ENCODE results near the gene MUC5B. TPM values are rescaled to one million over a fixed set of nuclear protein-coding genes. Genes with fewer than 3 reads are reported as not detected.

Gene MUC5B
- total and polyA plus RNA-seq, 2 of the 13 experiments (the other 11 are each of a cell fraction or from before 2014, with no cell fraction given) = 0.01 TPM; not detected in 1

GRCh38 chr11:1274501-1274900, 51.6 kb downstream of the MUC5B start (continued):
- TF ChIP-seq, protein P1, sequence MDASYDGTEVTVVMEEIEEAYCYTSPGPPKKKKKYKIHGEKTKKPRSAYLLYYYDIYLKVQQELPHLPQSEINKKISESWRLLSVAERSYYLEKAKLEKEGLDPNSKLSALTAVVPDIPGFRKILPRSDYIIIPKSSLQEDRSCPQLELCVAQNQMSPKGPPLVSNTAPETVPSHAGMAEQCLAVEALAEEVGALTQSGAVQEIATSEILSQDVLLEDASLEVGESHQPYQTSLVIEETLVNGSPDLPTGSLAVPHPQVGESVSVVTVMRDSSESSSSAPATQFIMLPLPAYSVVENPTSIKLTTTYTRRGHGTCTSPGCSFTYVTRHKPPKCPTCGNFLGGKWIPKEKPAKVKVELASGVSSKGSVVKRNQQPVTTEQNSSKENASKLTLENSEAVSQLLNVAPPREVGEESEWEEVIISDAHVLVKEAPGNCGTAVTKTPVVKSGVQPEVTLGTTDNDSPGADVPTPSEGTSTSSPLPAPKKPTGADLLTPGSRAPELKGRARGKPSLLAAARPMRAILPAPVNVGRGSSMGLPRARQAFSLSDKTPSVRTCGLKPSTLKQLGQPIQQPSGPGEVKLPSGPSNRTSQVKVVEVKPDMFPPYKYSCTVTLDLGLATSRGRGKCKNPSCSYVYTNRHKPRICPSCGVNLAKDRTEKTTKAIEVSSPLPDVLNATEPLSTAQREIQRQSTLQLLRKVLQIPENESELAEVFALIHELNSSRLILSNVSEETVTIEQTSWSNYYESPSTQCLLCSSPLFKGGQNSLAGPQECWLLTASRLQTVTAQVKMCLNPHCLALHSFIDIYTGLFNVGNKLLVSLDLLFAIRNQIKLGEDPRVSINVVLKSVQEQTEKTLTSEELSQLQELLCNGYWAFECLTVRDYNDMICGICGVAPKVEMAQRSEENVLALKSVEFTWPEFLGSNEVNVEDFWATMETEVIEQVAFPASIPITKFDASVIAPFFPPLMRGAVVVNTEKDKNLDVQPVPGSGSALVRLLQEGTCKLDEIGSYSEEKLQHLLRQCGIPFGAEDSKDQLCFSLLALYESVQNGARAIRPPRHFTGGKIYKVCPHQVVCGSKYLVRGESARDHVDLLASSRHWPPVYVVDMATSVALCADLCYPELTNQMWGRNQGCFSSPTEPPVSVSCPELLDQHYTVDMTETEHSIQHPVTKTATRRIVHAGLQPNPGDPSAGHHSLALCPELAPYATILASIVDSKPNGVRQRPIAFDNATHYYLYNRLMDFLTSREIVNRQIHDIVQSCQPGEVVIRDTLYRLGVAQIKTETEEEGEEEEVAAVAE (CRISPR knock-in tag; IDR thresholded peaks at IDR 0.05; ENCODE audit: borderline replicate concordance) = no peak
- TF ChIP-seq SPEN (CRISPR knock-in tag; IDR thresholded peaks at IDR 0.05; ENCODE audit: low read depth) = no peak
- TF ChIP-seq NONO (IDR thresholded peaks at IDR 0.05) = no peak
- no peak for TF ChIP-seq NONO (CRISPR knock-in tag; conservative IDR thresholded peaks at IDR 0.05)
- TF ChIP-seq, protein P2, sequence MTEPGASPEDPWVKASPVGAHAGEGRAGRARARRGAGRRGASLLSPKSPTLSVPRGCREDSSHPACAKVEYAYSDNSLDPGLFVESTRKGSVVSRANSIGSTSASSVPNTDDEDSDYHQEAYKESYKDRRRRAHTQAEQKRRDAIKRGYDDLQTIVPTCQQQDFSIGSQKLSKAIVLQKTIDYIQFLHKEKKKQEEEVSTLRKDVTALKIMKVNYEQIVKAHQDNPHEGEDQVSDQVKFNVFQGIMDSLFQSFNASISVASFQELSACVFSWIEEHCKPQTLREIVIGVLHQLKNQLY (CRISPR knock-in tag; IDR thresholded peaks at IDR 0.05) = no peak
- TF ChIP-seq ZSCAN30 (CRISPR knock-in tag; IDR thresholded peaks at IDR 0.05) = no peak
- TF ChIP-seq POGZ (CRISPR knock-in tag; IDR thresholded peaks at IDR 0.05) = no peak
- TF ChIP-seq, protein P3, sequence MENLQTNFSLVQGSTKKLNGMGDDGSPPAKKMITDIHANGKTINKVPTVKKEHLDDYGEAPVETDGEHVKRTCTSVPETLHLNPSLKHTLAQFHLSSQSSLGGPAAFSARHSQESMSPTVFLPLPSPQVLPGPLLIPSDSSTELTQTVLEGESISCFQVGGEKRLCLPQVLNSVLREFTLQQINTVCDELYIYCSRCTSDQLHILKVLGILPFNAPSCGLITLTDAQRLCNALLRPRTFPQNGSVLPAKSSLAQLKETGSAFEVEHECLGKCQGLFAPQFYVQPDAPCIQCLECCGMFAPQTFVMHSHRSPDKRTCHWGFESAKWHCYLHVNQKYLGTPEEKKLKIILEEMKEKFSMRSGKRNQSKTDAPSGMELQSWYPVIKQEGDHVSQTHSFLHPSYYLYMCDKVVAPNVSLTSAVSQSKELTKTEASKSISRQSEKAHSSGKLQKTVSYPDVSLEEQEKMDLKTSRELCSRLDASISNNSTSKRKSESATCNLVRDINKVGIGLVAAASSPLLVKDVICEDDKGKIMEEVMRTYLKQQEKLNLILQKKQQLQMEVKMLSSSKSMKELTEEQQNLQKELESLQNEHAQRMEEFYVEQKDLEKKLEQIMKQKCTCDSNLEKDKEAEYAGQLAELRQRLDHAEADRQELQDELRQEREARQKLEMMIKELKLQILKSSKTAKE (CRISPR knock-in tag; IDR thresholded peaks at IDR 0.05; ENCODE audit: borderline replicate concordance) = no peak
- TF ChIP-seq KLF13 (CRISPR knock-in tag; IDR thresholded peaks at IDR 0.05) = no peak
- no peak for TF ChIP-seq PHF21A (CRISPR knock-in tag; IDR thresholded peaks at IDR 0.05)
- no peak for TF ChIP-seq STAT5B (CRISPR knock-in tag; IDR thresholded peaks at IDR 0.05)

All from HepG2 (cell line).